Measurements from ENCODE around the gene ADORA3. TPM values are rescaled to one million over a fixed set of nuclear protein-coding genes. Genes with fewer than 3 reads are reported as not detected.
"Not testable (repeated sequence)": the region's sequence is repeated elsewhere in the genome, so short reads cannot be mapped to it uniquely, and the experiment has no call there.

Gene ADORA3
- total RNA-seq, result not detected

GRCh38 chr1:111503585-111504060 is at the start of gene ADORA3, which contains the start of gene TMIGD3:
TSS of gene ADORA3 (minus strand) at chr1:111503633. CDS start at chr1:111503354, 279 bp downstream.
TSS of gene TMIGD3 (minus strand) at chr1:111503633. CDS start at chr1:111503354, 279 bp downstream.
- ATAC-seq (no peak), DNase-seq (no peak)
- Mint-ChIP-seq H3K27me3 (no peaks in the 10 kb centered on the region), H3K36me3 (peaks cover 3% of the 10 kb centered on the region), H3K4me1 (peaks cover 56% of the 10 kb centered on the region), H3K4me3 (no peak within 1 kb of the TSS), H3K9me3 (ENCODE audit: low read depth) (no peaks in the 10 kb centered on the region), H3K27ac (peak within 1 kb of the TSS; percentile 48)
- CTCF ChIA-PET, result interaction anchor here (0.8 to 1.8 kb wide), 5 partner anchors 23 to 244 kb away, joined by 3 to 5 read pairs (median 4); no protein-coding TSS in a partner anchor

- Mint-ChIP-seq H3K27me3 (no peaks in the 10 kb centered on the region), H3K9me3 (ENCODE audit: low read depth) (peaks cover 3% of the 10 kb centered on the region), H3K4me1 (no peaks in the 10 kb centered on the region), H3K4me3 (no peak overlapping the region), H3K36me3 (peaks cover 14% of the 10 kb centered on the region), H3K27ac (no peak overlapping the region)
- DNase-seq, result no peak
- CTCF ChIA-PET, result interaction anchor here (1.6 kb wide), 1 partner anchor 34 kb away, joined by 3 read pairs; no protein-coding TSS in a partner anchor
- no peak for ATAC-seq
Observed at GRCh38 chr1:111553196-111553595, 49.8 kb upstream of the ADORA3 start.

GRCh38 chr1:111552587-111552986 is 49.2 kb upstream of the ADORA3 start:
- CTCF ChIA-PET, result interaction anchor here (1.6 kb wide), 1 partner anchor 35 kb away, joined by 3 read pairs; no protein-coding TSS in a partner anchor
- Mint-ChIP-seq H3K4me1 (no peaks in the 10 kb centered on the region), H3K36me3 (peaks cover 17% of the 10 kb centered on the region), H3K27me3 (no peaks in the 10 kb centered on the region), H3K27ac (no peak overlapping the region), H3K4me3 (no peak overlapping the region), H3K9me3 (ENCODE audit: low read depth) (peaks cover 3% of the 10 kb centered on the region)
- ATAC-seq, result no peak
- no peak for DNase-seq

- Mint-ChIP-seq H3K4me1 (no peaks in the 10 kb centered on the region), H3K27ac (no peak overlapping the region), H3K27me3 (no peaks in the 10 kb centered on the region), H3K9me3 (ENCODE audit: low read depth) (peaks cover 3% of the 10 kb centered on the region), H3K4me3 (no peak overlapping the region), H3K36me3 (peaks cover 17% of the 10 kb centered on the region)
- ATAC-seq (no peak), DNase-seq (no peak)
- CTCF ChIA-PET, result interaction anchor here (1.6 kb wide), 1 partner anchor 35 kb away, joined by 3 read pairs; no protein-coding TSS in a partner anchor
Observed at GRCh38 chr1:111551623-111552411, 48.4 kb upstream of the ADORA3 start.

- H3K9me3 Mint-ChIP-seq (ENCODE audit: low read depth); H3K27ac Mint-ChIP-seq; CTCF ChIA-PET; H3K27me3 Mint-ChIP-seq; H3K4me1 Mint-ChIP-seq; ATAC-seq; DNase-seq; H3K4me3 Mint-ChIP-seq: not testable (repeated sequence)
- H3K36me3 Mint-ChIP-seq, result peaks cover 28% of the 10 kb centered on the region
Observed at GRCh38 chr1:111547786-111548185, 44.4 kb upstream of the ADORA3 start.

- Mint-ChIP-seq H3K4me1 (peaks cover 5% of the 10 kb centered on the region), H3K27me3 (peaks cover 3% of the 10 kb centered on the region), H3K4me3 (no peak overlapping the region), H3K36me3 (peaks cover 13% of the 10 kb centered on the region), H3K9me3 (ENCODE audit: low read depth) (peaks cover 5% of the 10 kb centered on the region), H3K27ac (no peak overlapping the region)
- ATAC-seq, result no peak
- no peak for DNase-seq
- CTCF ChIA-PET, result no interaction called here
Observed at GRCh38 chr1:111542187-111542586, 38.8 kb upstream of the ADORA3 start.

GRCh38 chr1:111541721-111542120 is 38.3 kb upstream of the ADORA3 start:
- H3K4me3 Mint-ChIP-seq, result no peak overlapping the region
- H3K36me3 Mint-ChIP-seq, result peaks cover 13% of the 10 kb centered on the region
- peaks cover 5% of the 10 kb centered on the region for H3K9me3 Mint-ChIP-seq (ENCODE audit: low read depth)
- H3K4me1 Mint-ChIP-seq, result peaks cover 5% of the 10 kb centered on the region
- peaks cover 3% of the 10 kb centered on the region for H3K27me3 Mint-ChIP-seq
- ATAC-seq, result no peak
- no peak overlapping the region for H3K27ac Mint-ChIP-seq
- CTCF ChIA-PET, result no interaction called here
- no peak for DNase-seq

GRCh38 chr1:111540928-111541327 is 37.5 kb upstream of the ADORA3 start:
- no peak overlapping the region for H3K4me3 Mint-ChIP-seq
- H3K36me3 Mint-ChIP-seq, result peaks cover 11% of the 10 kb centered on the region
- peaks cover 3% of the 10 kb centered on the region for H3K27me3 Mint-ChIP-seq
- no peak overlapping the region for H3K27ac Mint-ChIP-seq
- peaks cover 5% of the 10 kb centered on the region for H3K9me3 Mint-ChIP-seq (ENCODE audit: low read depth)
- DNase-seq (no peak), ATAC-seq (no peak)
- H3K4me1 Mint-ChIP-seq, result peaks cover 5% of the 10 kb centered on the region
- CTCF ChIA-PET, result no interaction called here

GRCh38 chr1:111538343-111539025 is 35.1 kb upstream of the ADORA3 start:
- Mint-ChIP-seq H3K4me3 (no peak overlapping the region), H3K36me3 (peaks cover 4% of the 10 kb centered on the region), H3K27ac (no peak overlapping the region), H3K9me3 (ENCODE audit: low read depth) (no peaks in the 10 kb centered on the region), H3K27me3 (peaks cover 3% of the 10 kb centered on the region), H3K4me1 (peaks cover 5% of the 10 kb centered on the region)
- CTCF ChIA-PET, result no interaction called here
- DNase-seq (no peak), ATAC-seq (no peak)

GRCh38 chr1:111535256-111536191 is 32.1 kb upstream of the ADORA3 start:
- peaks cover 5% of the 10 kb centered on the region for H3K36me3 Mint-ChIP-seq
- CTCF ChIA-PET, result interaction anchor here (0.6 kb wide), 1 partner anchor 48 kb away, joined by 3 read pairs; no protein-coding TSS in a partner anchor

GRCh38 chr1:111520053-111520452 is 16.6 kb upstream of the ADORA3 start:
- Mint-ChIP-seq H3K9me3 (ENCODE audit: low read depth) (peaks cover 3% of the 10 kb centered on the region), H3K27ac (no peak overlapping the region), H3K36me3 (peaks cover 3% of the 10 kb centered on the region), H3K27me3 (no peaks in the 10 kb centered on the region), H3K4me3 (no peak overlapping the region), H3K4me1 (peaks cover 39% of the 10 kb centered on the region)
- DNase-seq (no peak), ATAC-seq (no peak)
- CTCF ChIA-PET, result no interaction called here

More at GRCh38 chr1:111535256-111536191, 32.1 kb upstream of the ADORA3 start:
- DNase-seq, result no peak
- H3K27me3 Mint-ChIP-seq, result no peaks in the 10 kb centered on the region
- no peak for ATAC-seq
- H3K4me1 Mint-ChIP-seq, result peaks cover 5% of the 10 kb centered on the region
- H3K27ac Mint-ChIP-seq, result no peak overlapping the region
- no peak overlapping the region for H3K4me3 Mint-ChIP-seq
- H3K9me3 Mint-ChIP-seq (ENCODE audit: low read depth), result peaks cover 3% of the 10 kb centered on the region

GRCh38 chr1:111517469-111518225 is 14.2 kb upstream of the ADORA3 start:
- H3K4me1 Mint-ChIP-seq, result peaks cover 49% of the 10 kb centered on the region
- peak; percentile 50 for DNase-seq
- no peak overlapping the region for H3K4me3 Mint-ChIP-seq
- no peaks in the 10 kb centered on the region for H3K9me3 Mint-ChIP-seq (ENCODE audit: low read depth)
- no peaks in the 10 kb centered on the region for H3K36me3 Mint-ChIP-seq
- H3K27me3 Mint-ChIP-seq, result no peaks in the 10 kb centered on the region
- CTCF ChIA-PET, result interaction anchor here (0.7 to 4.2 kb wide), 12 partner anchors 10 to 222 kb away, joined by 3 to 41 read pairs (median 4); partner anchors contain the start of gene INKA2
- H3K27ac Mint-ChIP-seq, result peak overlapping the region; percentile 76
- ATAC-seq, result peak; percentile 21
